Fibroblast of lung (primary cell): ENCODE results near the gene PDIA2.

Source experiments
- CTCF ChIP-seq, 2 donors: IDR thresholded peaks in 1 of 2; conservative IDR thresholded peaks in 1 of 2; 1 replicate in 1 of 2; 2 replicates in 1 of 2; pipeline ENCODE4 v1.5.1; 2011 to 2012; ENCODE audit warnings: low read length in 2 of 2, control low read depth in 1 of 2, inconsistent platforms in 1 of 2, low read depth in 1 of 2, mild to moderate bottlenecking in 1 of 2
- EZH2 ChIP-seq: IDR thresholded peaks from 2 replicates; pipeline ENCODE4 v1.5.1; 2012; ENCODE audit warnings: low read length, control low read depth, mild to moderate bottlenecking; ENCODE audit errors: missing control alignments

GRCh38 chr16:273547-274421 is 9.2 kb upstream of the PDIA2 start:
- TF ChIP-seq CTCF (conservative IDR thresholded peaks at IDR 0.05 in 1 of 2, IDR thresholded peaks at IDR 0.05 in 1 of 2; ENCODE audit: low read depth in 1 of 2, low read length in 2 of 2), result no peak
- TF ChIP-seq EZH2, result no peak
